Breast epithelium (tissue), 3 donors: ENCODE data around the gene NUP210.

Source experiments
- POLR2A ChIP-seq: fragments of 450-650 bp; IDR thresholded peaks from one replicate; pipeline ENCODE4 v1.6.1; 2016; ENCODE audit warnings: antibody characterized with exemption, mild to moderate bottlenecking, moderate library complexity
- TF ChIP-seq, protein P1 (sequence below), 3 donors: fragments of 450-650 bp; IDR thresholded peaks; one replicate each; pipeline ENCODE4 v1.5.1; 2016 to 2017; ENCODE audit warnings: antibody characterized with exemption in 3 of 3, mild to moderate bottlenecking in 3 of 3, moderate library complexity in 3 of 3

- no peak for TF ChIP-seq POLR2A
- TF ChIP-seq, protein P1, sequence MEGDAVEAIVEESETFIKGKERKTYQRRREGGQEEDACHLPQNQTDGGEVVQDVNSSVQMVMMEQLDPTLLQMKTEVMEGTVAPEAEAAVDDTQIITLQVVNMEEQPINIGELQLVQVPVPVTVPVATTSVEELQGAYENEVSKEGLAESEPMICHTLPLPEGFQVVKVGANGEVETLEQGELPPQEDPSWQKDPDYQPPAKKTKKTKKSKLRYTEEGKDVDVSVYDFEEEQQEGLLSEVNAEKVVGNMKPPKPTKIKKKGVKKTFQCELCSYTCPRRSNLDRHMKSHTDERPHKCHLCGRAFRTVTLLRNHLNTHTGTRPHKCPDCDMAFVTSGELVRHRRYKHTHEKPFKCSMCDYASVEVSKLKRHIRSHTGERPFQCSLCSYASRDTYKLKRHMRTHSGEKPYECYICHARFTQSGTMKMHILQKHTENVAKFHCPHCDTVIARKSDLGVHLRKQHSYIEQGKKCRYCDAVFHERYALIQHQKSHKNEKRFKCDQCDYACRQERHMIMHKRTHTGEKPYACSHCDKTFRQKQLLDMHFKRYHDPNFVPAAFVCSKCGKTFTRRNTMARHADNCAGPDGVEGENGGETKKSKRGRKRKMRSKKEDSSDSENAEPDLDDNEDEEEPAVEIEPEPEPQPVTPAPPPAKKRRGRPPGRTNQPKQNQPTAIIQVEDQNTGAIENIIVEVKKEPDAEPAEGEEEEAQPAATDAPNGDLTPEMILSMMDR (IDR thresholded peaks at IDR 0.05): no peak
Observed at GRCh38 chr3:13463618-13464400, 43.7 kb upstream of the NUP210 start.
